ENCODE measurements around the gene CASQ2. TPM values are rescaled to one million over a fixed set of nuclear protein-coding genes. Genes with fewer than 3 reads are reported as not detected.

The CASQ2 gene
- total and polyA plus RNA-seq, 9 of the 15 experiments (the other 6 are each of a cell fraction or from before 2014, with no cell fraction given) = not detected

DNA sequence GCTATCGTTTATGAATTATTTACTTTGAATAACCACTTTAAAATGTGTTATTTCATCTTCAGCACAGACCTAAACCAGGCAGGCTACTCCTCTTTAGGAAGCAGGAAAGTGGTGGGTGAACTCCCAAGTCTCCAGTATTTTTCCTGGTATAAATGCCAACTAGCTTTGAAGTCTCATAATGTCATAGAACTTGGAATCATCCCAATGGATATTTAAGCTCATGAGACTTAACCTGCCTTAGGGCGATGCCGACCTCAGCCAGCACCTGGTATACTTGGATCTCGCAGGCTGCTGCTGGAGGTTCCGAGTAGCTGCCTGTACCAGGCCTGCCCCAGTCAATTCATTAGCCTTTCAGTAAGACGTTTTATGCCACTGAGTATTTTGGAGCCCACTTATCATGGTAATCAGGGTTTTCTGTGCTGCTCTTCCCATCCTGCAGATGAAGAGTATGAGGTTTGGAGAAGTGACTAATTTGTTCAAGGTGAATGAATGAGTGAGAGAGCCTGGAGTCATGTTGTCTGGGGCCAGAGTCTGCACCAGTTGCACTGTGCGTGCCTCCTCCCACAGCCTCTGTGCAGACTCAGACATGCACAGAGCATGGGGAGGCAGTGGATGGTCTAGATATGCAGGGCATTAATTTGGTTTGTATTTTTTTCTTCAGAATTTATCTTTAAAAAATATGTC, 91.9 kb downstream of the CASQ2 start (continued):
- TF ChIP-seq DMBX1 (CRISPR knock-in tag; IDR thresholded peaks at IDR 0.05; ENCODE audit: borderline replicate concordance) (no peak), BHLHE40 (IDR thresholded peaks at IDR 0.05; ENCODE audit: low read length) (no peak), CBX8 (IDR thresholded peaks at IDR 0.05; ENCODE audit: borderline replicate concordance, extremely low read depth, low read depth, low read length, poor library complexity, severe bottlenecking) (no peak), JUND (IDR thresholded peaks at IDR 0.05; ENCODE audit: borderline replicate concordance, low read depth, low read length) (no peak), JUND (tag; IDR thresholded peaks at IDR 0.05; ENCODE audit: borderline replicate concordance, low read depth, low read length) (no peak)

- Histone ChIP-seq H3K4me3 (no peak overlapping the region), H3K79me2 (ENCODE audit: control insufficient read depth, insufficient read depth, low read length) (peaks cover 10% of the 10 kb centered on the region; the same call in 2 of the 3 replicates), H3K27me3 (ENCODE audit: control insufficient read depth in 2 of 2, insufficient read depth in 2 of 2, low read length in 2 of 2) (no peaks in the 10 kb centered on the region), H3K9ac (ENCODE audit: insufficient read depth in 1 of 2, low read depth in 2 of 2, low read length in 2 of 2) (no peak overlapping the region), H4K20me1 (replicated peaks; ENCODE audit: control insufficient read depth, insufficient read depth, low read length) (peaks cover 3% of the 10 kb centered on the region; the same call in 1 of the 2 replicates), H3K36me3 (ENCODE audit: control insufficient read depth, insufficient read depth, low read length) (peaks cover 44% of the 10 kb centered on the region), H3K9me3 (replicated peaks; ENCODE audit: control insufficient read depth, insufficient read depth, low read depth, low read length) (no peaks in the 10 kb centered on the region), H3K4me2 (ENCODE audit: insufficient read depth, low read length) (no peak overlapping the region), H3K27ac (ENCODE audit: extremely low read depth, low read depth, low read length) (no peak overlapping the region), H3K9me1 (ENCODE audit: control insufficient read depth, insufficient read depth, low read length) (peaks cover 1% of the 10 kb centered on the region), H3K4me1 (replicated peaks in 1 of 2; ENCODE audit: control insufficient read depth in 2 of 2, insufficient read depth in 2 of 2, low read length in 2 of 2) (peaks cover 11 to 42% of the 10 kb centered on the region in 2 experiments), H2AFZ (ENCODE audit: low read depth, low read length) (no peak overlapping the region)
- in situ Hi-C loops (cut with MboI) = no loop called here
- CTCF ChIA-PET (ENCODE audit: low intra/inter-chr PET ratio) = no interaction called here
- no TSS peak for BruUV-seq (replicated peaks)
- 93% methylated on average over 13 of the region's 13 CpGs for WGBS (ENCODE audit: insufficient coverage, low coverage, missing lambda C conversion rate)
- POLR2A ChIA-PET = interaction anchor here (0.6 to 1.3 kb wide), 5 partner anchors 8 to 342 kb away, joined by 3 to 6 read pairs (median 4); no protein-coding TSS in a partner anchor
- FAIRE-seq = no peak
- no peak for ATAC-seq
- no peak for TF ChIP-seq ZNF239 (CRISPR knock-in tag; IDR thresholded peaks at IDR 0.05)
- 0 out of 2 replicates have a peak, but pooled peaks have one; percentile 10 for TF ChIP-seq ZFX (CRISPR knock-in tag; IDR thresholded peaks at IDR 0.05)
- no peak for TF ChIP-seq KDM2B (CRISPR knock-in tag; IDR thresholded peaks at IDR 0.05)
- no peak for DNase-seq (ENCODE audit: extremely low read depth in 1 of 4, low spot score in 3 of 4)
- intact Hi-C loops (cut with micrococcal nuclease) = no loop called here
These were observed 96.1 kb downstream of the CASQ2 start for GRCh38 chr1:115672224-115673009.

Measured in K562 (cell line).